Neutrophil (primary cell): Measurements from ENCODE around the gene TNRC6A.

Experiments
- H3K27ac ChIP-seq: fragments of 200-600 bp; sonication (generic); 2 replicates; pipeline ENCODE4 v1.5.1; 2016; ENCODE audit warnings: mild to moderate bottlenecking, moderate library complexity
- H3K27me3 ChIP-seq: fragments of 200-600 bp; sonication (generic); 2 replicates; pipeline ENCODE4 v1.6.0; 2016; ENCODE audit warnings: mild to moderate bottlenecking
- H3K36me3 ChIP-seq: fragments of 200-600 bp; sonication (generic); 2 replicates; pipeline ENCODE4 v1.5.1; 2017
- H3K4me1 ChIP-seq, 2 experiments: fragments of 200-600 bp in 1 of 2; sonication (generic) in 1 of 2; 1 replicate in 1 of 2; 2 replicates in 1 of 2; pipeline versions ENCODE4 v1.5.1 to v1.6.1; 2013 to 2016; ENCODE audit warnings: low read depth in 1 of 2, low read length in 1 of 2, mild to moderate bottlenecking in 1 of 2, moderate library complexity in 1 of 2; ENCODE audit not compliant: control insufficient read depth in 1 of 2, insufficient read depth in 1 of 2
- H3K4me3 ChIP-seq, 2 experiments: fragments of 200-600 bp in 1 of 2; sonication (generic) in 1 of 2; 1 replicate in 1 of 2; 2 replicates in 1 of 2; pipeline ENCODE4 v1.5.1; 2013 to 2016; ENCODE audit warnings: low read depth in 1 of 2, low read length in 1 of 2, mild to moderate bottlenecking in 1 of 2, moderate library complexity in 1 of 2
- H3K9me3 ChIP-seq: fragments of 200-600 bp; sonication (generic); 2 replicates; pipeline ENCODE4 v1.5.1; 2016
- TF ChIP-seq, protein P1 (sequence below): fragments of 200-600 bp; sonication (generic); IDR thresholded peaks from 2 replicates; pipeline ENCODE4 v1.5.1; 2016; ENCODE audit warnings: antibody characterized with exemption

The TNRC6A gene

DNA sequence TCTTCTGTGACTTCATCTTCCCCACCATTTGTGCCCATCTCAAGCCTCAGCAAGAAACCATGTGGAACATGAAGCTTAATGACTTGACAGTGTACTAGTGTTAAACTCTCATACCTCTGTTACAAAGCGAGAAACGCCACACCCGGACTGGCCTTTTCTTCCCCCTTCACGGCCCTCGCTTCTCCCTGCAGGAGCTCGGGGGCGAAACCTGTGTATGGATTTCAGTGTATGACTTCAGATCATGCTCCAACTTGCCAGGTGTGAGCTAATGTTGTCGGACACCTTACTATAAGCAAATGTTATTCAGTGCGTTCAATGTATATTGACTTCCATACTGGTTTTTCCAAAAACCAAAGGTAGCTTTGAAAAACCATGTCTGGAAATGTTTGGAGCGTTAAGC, 96.2 kb downstream of the TNRC6A start:
- H3K27ac ChIP-seq = no peak overlapping the region
- H3K36me3 ChIP-seq = peaks cover 73% of the 10 kb centered on the region
- no peaks in the 10 kb centered on the region for H3K27me3 ChIP-seq
- no peaks in the 10 kb centered on the region for H3K9me3 ChIP-seq
- no peak overlapping the region for H3K4me3 ChIP-seq
- TF ChIP-seq, protein P1, sequence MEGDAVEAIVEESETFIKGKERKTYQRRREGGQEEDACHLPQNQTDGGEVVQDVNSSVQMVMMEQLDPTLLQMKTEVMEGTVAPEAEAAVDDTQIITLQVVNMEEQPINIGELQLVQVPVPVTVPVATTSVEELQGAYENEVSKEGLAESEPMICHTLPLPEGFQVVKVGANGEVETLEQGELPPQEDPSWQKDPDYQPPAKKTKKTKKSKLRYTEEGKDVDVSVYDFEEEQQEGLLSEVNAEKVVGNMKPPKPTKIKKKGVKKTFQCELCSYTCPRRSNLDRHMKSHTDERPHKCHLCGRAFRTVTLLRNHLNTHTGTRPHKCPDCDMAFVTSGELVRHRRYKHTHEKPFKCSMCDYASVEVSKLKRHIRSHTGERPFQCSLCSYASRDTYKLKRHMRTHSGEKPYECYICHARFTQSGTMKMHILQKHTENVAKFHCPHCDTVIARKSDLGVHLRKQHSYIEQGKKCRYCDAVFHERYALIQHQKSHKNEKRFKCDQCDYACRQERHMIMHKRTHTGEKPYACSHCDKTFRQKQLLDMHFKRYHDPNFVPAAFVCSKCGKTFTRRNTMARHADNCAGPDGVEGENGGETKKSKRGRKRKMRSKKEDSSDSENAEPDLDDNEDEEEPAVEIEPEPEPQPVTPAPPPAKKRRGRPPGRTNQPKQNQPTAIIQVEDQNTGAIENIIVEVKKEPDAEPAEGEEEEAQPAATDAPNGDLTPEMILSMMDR = no peak
- no peaks in the 10 kb centered on the region for H3K4me1 ChIP-seq

DNA sequence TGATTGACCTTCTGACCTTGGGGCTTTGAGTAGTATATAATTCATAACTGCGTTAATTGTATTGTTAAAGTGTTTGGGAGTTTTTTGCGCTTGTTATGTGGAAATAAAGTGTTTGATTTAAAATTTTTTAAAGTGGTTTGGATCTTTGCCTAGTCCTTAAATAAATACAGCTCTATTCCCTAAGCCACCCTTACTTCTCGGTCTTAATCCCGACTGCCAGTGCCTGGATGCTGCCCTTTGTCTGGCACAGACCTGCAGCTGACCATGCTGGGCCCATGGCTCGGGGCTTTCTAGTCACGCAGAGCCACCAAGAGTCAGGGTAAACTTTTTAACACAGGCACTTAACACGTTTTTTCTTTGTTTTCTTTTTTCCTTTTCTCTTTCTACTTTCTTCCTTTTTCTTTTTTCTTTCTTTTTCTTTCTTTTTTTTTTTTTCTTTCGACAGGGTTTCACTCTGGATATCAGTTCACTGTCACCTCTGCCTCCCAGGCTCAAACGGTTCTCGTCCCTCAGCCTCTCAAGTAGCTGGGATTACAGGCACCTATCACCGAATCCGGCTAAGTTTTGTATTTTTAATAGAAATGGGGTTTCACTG, 96.7 kb downstream of the TNRC6A start:
- TF ChIP-seq, protein P1 = no peak
- Histone ChIP-seq H3K4me1 (no peaks in the 10 kb centered on the region), H3K27me3 (no peaks in the 10 kb centered on the region), H3K9me3 (no peaks in the 10 kb centered on the region), H3K4me3 (no peak overlapping the region), H3K36me3 (peaks cover 68% of the 10 kb centered on the region), H3K27ac (no peak overlapping the region)

DNA sequence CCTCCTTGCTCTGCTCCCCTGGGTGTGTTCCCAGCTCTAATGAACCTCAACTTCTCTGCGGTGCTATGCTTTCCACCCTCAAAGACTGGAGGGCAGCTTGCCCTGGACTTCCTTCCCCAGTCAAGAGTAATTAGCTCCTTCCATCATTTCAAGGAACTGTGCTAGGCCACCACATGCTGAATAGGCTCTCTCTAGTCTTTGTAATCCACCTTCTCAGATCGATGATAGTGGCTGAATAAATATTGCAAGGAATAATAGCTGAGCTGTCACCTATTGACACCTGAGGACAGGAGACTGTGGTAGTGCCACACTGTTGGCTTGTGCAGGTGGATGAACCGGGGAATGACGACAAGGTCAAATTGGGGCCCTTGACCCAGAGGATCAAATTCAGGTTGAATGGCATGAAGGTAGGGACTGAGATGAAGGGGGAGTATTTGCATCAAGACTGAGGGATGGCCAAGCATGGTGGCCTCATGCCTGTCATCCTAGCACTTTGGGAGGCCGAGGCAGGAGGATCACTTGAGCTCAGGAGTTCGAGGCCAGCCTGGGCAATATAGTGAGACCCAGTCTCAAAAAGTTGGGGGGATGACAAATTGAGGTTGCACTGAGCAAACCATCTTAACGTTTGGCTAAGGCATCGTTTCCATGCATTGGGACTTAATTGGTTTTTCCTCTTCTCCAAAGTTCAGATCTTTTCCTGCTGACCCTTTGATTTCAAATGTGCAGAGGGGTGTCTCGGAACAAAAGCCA, 97.5 kb downstream of the TNRC6A start:
- Histone ChIP-seq H3K4me1 (no peaks in the 10 kb centered on the region), H3K36me3 (peaks cover 60% of the 10 kb centered on the region), H3K27me3 (no peaks in the 10 kb centered on the region), H3K4me3 (no peak overlapping the region), H3K9me3 (no peaks in the 10 kb centered on the region), H3K27ac (no peak overlapping the region)
- TF ChIP-seq, protein P1 = no peak

DNA sequence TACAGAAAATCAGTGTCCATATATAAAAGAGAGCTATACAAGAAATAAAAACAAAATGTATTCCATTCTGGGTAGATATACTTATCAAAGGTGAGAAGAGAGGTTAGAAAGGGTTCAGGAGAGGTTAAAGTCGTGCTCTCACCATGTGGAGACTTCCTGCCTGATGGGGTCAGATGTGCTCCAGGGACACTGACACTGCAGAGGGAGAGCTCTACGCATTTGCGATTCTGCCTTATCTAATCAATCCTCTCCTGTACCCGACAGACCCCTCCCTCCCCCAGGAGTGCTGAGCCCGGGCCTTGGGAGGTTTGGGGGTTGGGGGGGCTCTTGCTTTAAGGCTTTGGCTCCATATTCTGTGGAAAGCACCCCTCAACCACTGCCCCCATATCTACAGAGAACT, 99.7 kb downstream of the TNRC6A start:
- Histone ChIP-seq H3K4me1 (no peaks in the 10 kb centered on the region), H3K4me3 (no peak overlapping the region), H3K27me3 (no peaks in the 10 kb centered on the region), H3K27ac (no peak overlapping the region), H3K36me3 (peaks cover 39% of the 10 kb centered on the region), H3K9me3 (no peaks in the 10 kb centered on the region)
- TF ChIP-seq, protein P1 = no peak

DNA sequence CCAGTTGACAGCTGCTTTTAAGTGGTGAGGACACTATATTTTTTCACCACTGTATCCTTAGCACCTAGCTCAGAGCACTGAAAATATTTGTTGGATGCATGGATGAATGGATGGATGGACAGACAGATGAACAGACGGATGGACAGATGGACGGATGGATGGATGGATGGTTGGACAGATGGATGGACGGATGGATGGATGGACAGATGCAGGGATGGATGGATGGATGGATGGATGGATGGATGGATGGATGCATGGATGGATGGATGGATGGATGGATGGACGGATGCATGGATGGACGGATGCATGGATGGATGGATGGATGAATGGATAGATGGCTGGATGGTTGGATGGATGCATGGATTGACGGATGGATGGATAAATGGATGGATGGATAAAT, 103.9 kb downstream of the TNRC6A start:
- Histone ChIP-seq H3K4me3 (no peak overlapping the region), H3K9me3 (no peaks in the 10 kb centered on the region)
- TF ChIP-seq, protein P1 = no peak

More for the DNA sequence above, 103.9 kb downstream of the TNRC6A start:
- Histone ChIP-seq H3K27me3 (no peaks in the 10 kb centered on the region), H3K36me3 (peaks cover 5% of the 10 kb centered on the region), H3K4me1 (no peaks in the 10 kb centered on the region), H3K27ac (no peak overlapping the region)
